IMR-90 (cell line): ENCODE data around the gene FAM200C. TPM values are rescaled to one million over a fixed set of nuclear protein-coding genes. Genes with fewer than 3 reads are reported as not detected.
A peak's percentile ranks its signal among the peaks of the same experiment; 100 is the strongest.

ENCODE experiments used
- ATAC-seq: fragments of 200-7000 bp; cut with Tn5 transposase; 2 replicates; pipeline ENCODE4 v1.9.1; 2020; ENCODE audit warnings: low read depth, mild to moderate bottlenecking, moderate library complexity
- BruUV-seq: library from RNA; stranded (reverse); fragments of 400-500 nt; replicated peaks from 2 replicates; lab custom pipeline; 2021; lab: Mats Ljungman, UMichigan
- CTCF ChIA-PET: fragments of 300-600 bp; formaldehyde crosslinking; extraction: SDS; loops from one replicate; lab custom pipeline; 2021; ENCODE audit warnings: antibody characterized with exemption; lab: Yijun Ruan, JAX
- POLR2A ChIA-PET: fragments of 300-600 bp; sonication (Branson Sonifier 250); formaldehyde crosslinking; loops from one replicate; lab custom pipeline; 2022; ENCODE audit warnings: antibody characterized with exemption; ENCODE audit not compliant: unreplicated experiment; lab: Charles Lee
- DNase-seq: peaks from one replicate; pipeline ENCODE4 v3.0.0; 2013
- H2AFZ ChIP-seq: replicated peaks from 2 replicates; pipeline ENCODE3; 2013; ENCODE audit warnings: low read length, mild to moderate bottlenecking; ENCODE audit not compliant: poor library complexity
- H2AK5ac ChIP-seq: 2 replicates; pipeline ENCODE4 v1.6.1; 2013; ENCODE audit warnings: low read depth, low read length, inconsistent platforms
- H2AK9ac ChIP-seq: replicated peaks from 2 replicates; pipeline ENCODE3; 2013; ENCODE audit warnings: mild to moderate bottlenecking, low read depth, low read length, moderate library complexity; ENCODE audit not compliant: poor library complexity
- H2BK120ac ChIP-seq: 2 replicates; pipeline ENCODE4 v1.6.1; 2013; ENCODE audit warnings: low read depth, low read length, inconsistent platforms
- H2BK15ac ChIP-seq: 3 replicates; pipeline ENCODE4 v1.6.1; 2013; ENCODE audit warnings: low read depth, low read length, inconsistent platforms
- H2BK20ac ChIP-seq: 2 replicates; pipeline ENCODE4 v1.6.1; 2013; ENCODE audit warnings: low read depth, mild to moderate bottlenecking, inconsistent platforms, low read length, moderate library complexity
- H2BK5ac ChIP-seq: 2 replicates; pipeline ENCODE4 v1.6.1; 2013; ENCODE audit warnings: mild to moderate bottlenecking, low read depth, low read length, inconsistent platforms; ENCODE audit not compliant: poor library complexity, severe bottlenecking
- H3K14ac ChIP-seq: replicated peaks from 2 replicates; pipeline ENCODE4 v1.6.1; 2013; ENCODE audit warnings: low read depth, low read length, inconsistent platforms
- H3K18ac ChIP-seq: 2 replicates; pipeline ENCODE4 v1.6.1; 2013; ENCODE audit warnings: low read depth, low read length, control low read depth
- H3K23ac ChIP-seq: 2 replicates; pipeline ENCODE4 v1.6.1; 2013; ENCODE audit warnings: low read depth, low read length, inconsistent platforms
- H3K27ac ChIP-seq: 2 replicates; pipeline ENCODE4 v1.5.1; 2013; ENCODE audit warnings: mild to moderate bottlenecking, control low read depth, low read length; ENCODE audit not compliant: insufficient read depth
- H3K27me3 ChIP-seq: 2 replicates; pipeline ENCODE4 v1.6.1; 2013; ENCODE audit warnings: low read length; ENCODE audit not compliant: control insufficient read depth, insufficient read depth
- H3K36me3 ChIP-seq: 2 replicates; pipeline ENCODE4 v1.6.1; 2013; ENCODE audit warnings: low read length, mixed read lengths; ENCODE audit not compliant: control insufficient read depth, insufficient read depth
- H3K4ac ChIP-seq: 2 replicates; pipeline ENCODE4 v1.6.1; 2013; ENCODE audit warnings: low read depth, low read length, inconsistent platforms
- H3K4me1 ChIP-seq: 2 replicates; pipeline ENCODE4 v1.6.1; 2013; ENCODE audit warnings: low read length, mixed read lengths; ENCODE audit not compliant: control insufficient read depth, insufficient read depth
- H3K4me2 ChIP-seq: 2 replicates; pipeline ENCODE4 v1.6.1; 2013; ENCODE audit warnings: low read depth, mild to moderate bottlenecking, control low read depth, low read length, moderate library complexity
- H3K4me3 ChIP-seq: 2 replicates; pipeline ENCODE4 v1.5.1; 2013; ENCODE audit warnings: low read depth, mild to moderate bottlenecking, control low read depth, low read length, moderate library complexity; ENCODE audit not compliant: insufficient read depth
- H3K56ac ChIP-seq: 2 replicates; pipeline ENCODE4 v1.6.1; 2013; ENCODE audit warnings: low read length, inconsistent platforms; ENCODE audit not compliant: insufficient read depth; ENCODE audit errors: extremely low read depth
- H3K79me1 ChIP-seq, 2 experiments: 2 replicates each; pipeline ENCODE4 v1.6.1; 2013; ENCODE audit warnings: low read length in 2 of 2, inconsistent platforms in 1 of 2, low read depth in 1 of 2
- H3K9ac ChIP-seq: 2 replicates; pipeline ENCODE4 v1.6.1; 2013; ENCODE audit warnings: low read depth, low read length, control low read depth
- H3K9me1 ChIP-seq: 2 replicates; pipeline ENCODE4 v1.6.1; 2013; ENCODE audit warnings: low read length, inconsistent platforms; ENCODE audit not compliant: insufficient read depth
- H3K9me3 ChIP-seq: 2 replicates; pipeline ENCODE4 v1.6.1; 2013; ENCODE audit warnings: low read length; ENCODE audit not compliant: control insufficient read depth, insufficient read depth
- H4K20me1 ChIP-seq: 2 replicates; pipeline ENCODE4 v1.6.1; 2013; ENCODE audit warnings: low read length, inconsistent platforms; ENCODE audit not compliant: insufficient read depth
- H4K5ac ChIP-seq: 2 replicates; pipeline ENCODE4 v1.6.1; 2013; ENCODE audit warnings: mild to moderate bottlenecking, low read depth, low read length, control low read depth
- H4K8ac ChIP-seq, 2 experiments: 2 replicates each; pipeline ENCODE4 v1.6.1; 2013; ENCODE audit warnings: low read depth in 2 of 2, low read length in 2 of 2, control low read depth in 1 of 2, inconsistent platforms in 1 of 2
- H4K91ac ChIP-seq: 2 replicates; pipeline ENCODE4 v1.6.1; 2013; ENCODE audit warnings: low read depth, low read length, inconsistent platforms; ENCODE audit not compliant: insufficient read depth
- BHLHE40 ChIP-seq: fragments of 150-350 bp; IDR thresholded peaks from 2 replicates; pipeline ENCODE4 v1.6.1; 2016; ENCODE audit warnings: mild to moderate bottlenecking, low read depth, low read length
- CTCF ChIP-seq: conservative IDR thresholded peaks from 2 replicates; pipeline ENCODE4 v1.5.1; 2012; ENCODE audit warnings: mild to moderate bottlenecking, low read depth, low read length, improper control_type of control experiment
- MAFK ChIP-seq: IDR thresholded peaks from 2 replicates; pipeline ENCODE4 v1.6.1; 2012; ENCODE audit warnings: low read depth, low read length, improper control_type of control experiment
- POLR2A ChIP-seq: IDR thresholded peaks from 2 replicates; pipeline ENCODE4 v1.6.1; 2012; ENCODE audit warnings: mild to moderate bottlenecking, low read depth, low read length
- RAD21 ChIP-seq: IDR thresholded peaks from 2 replicates; pipeline ENCODE4 v1.6.1; 2012; ENCODE audit warnings: low read length, improper control_type of control experiment
- SMC3 ChIP-seq: fragments of 150-350 bp; IDR thresholded peaks from 2 replicates; pipeline ENCODE4 v1.6.1; 2016; ENCODE audit warnings: low read depth, mild to moderate bottlenecking, antibody characterized with exemption, low read length, moderate library complexity
- WGBS, 2 experiments: methylation state at CpG; one replicate each; pipeline versions ENCODE4 v1.1.5 to v1.1.7; 2013; ENCODE audit warnings: missing lambda C conversion rate in 2 of 2; ENCODE audit not compliant: insufficient read length in 1 of 2; ENCODE audit errors: extremely low coverage in 2 of 2; 5-methylcytosine and 5-hydroxymethylcytosine counted together
- dilution Hi-C: fragments of 300-500 bp; cut with HindIII; formaldehyde crosslinking; loops from one replicate; pipeline ENCODE4 v1.14.3; 2018; ENCODE audit warnings: low sequenced_read_pairs; ENCODE audit not compliant: unreplicated experiment
- in situ Hi-C: fragments of 300-500 bp; cut with MboI; formaldehyde crosslinking; loops from 3 replicates; pipeline ENCODE4 v1.14.3; 2019; ENCODE audit warnings: low sequenced_read_pairs, inconsistent platforms, mixed read lengths
- intact Hi-C: fragments of 100-400 bp; cut with micrococcal nuclease; formaldehyde crosslinking; loops from 2 replicates; pipeline ENCODE4 v1.10.0; 2022
- polyA plus RNA-seq, 3 experiments: library from polyadenylated mRNA; depleted of rRNA; stranded (reverse); fragments of >200 nt; gene quantifications; 2 replicates each; pipeline ENCODE4 v1.2.3, GENCODE V29; 2012; ENCODE audit warnings: low replicate concordance in 1 of 3
- total RNA-seq: library from RNA; depleted of rRNA; stranded (reverse); fragments of >200 nt; gene quantifications from 2 replicates; pipeline ENCODE4 v1.2.3, GENCODE V29; 2012

FAM200C gene
- total and polyA plus RNA-seq, 2 of the 4 experiments (the other 2 are of a cell fraction) = 1.7 to 6.3 TPM

GRCh38 chr5:160390787-160391696, 8.8 kb downstream of the FAM200C start:
- WGBS, 2 experiments = no CpG with 5 or more reads among the region's 8 CpGs
- no peak overlapping the region for H3K14ac ChIP-seq
- no peak overlapping the region for H3K9ac ChIP-seq
- no peaks in the 10 kb centered on the region for H3K27me3 ChIP-seq
- no TSS peak for BruUV-seq
- H2AK9ac ChIP-seq = no peak overlapping the region
- intact Hi-C loops (loop anchor here (1.0 to 10.0 kb wide), 5 partner anchors 192 to 949 kb away; no protein-coding TSS in a partner anchor), dilution Hi-C loops (no loop called here), in situ Hi-C loops (no loop called here)
- no peaks in the 10 kb centered on the region; the same call in 1 of the 2 replicates for H3K36me3 ChIP-seq
- no peak overlapping the region for H2BK15ac ChIP-seq
- ChIA-PET POLR2A (no interaction called here), CTCF (interaction anchor here (0.6 to 2.0 kb wide), 8 partner anchors 11 to 369 kb away, joined by 3 to 17 read pairs (median 5); partner anchors contain the start of genes C1QTNF2 and PTTG1)
- H2AFZ ChIP-seq = no peak overlapping the region
- H2AK5ac ChIP-seq = no peak overlapping the region
- no peak overlapping the region for H4K5ac ChIP-seq
- no peak overlapping the region for H3K27ac ChIP-seq
- H2BK5ac ChIP-seq = no peak overlapping the region
- no peak overlapping the region for H3K56ac ChIP-seq
- H2BK120ac ChIP-seq = no peak overlapping the region
- H3K4me3 ChIP-seq = no peak overlapping the region
- no peaks in the 10 kb centered on the region for H4K20me1 ChIP-seq
- H3K4ac ChIP-seq = no peak overlapping the region
- H4K91ac ChIP-seq = no peak overlapping the region
- no peak overlapping the region for H3K4me2 ChIP-seq
- no peaks in the 10 kb centered on the region for H3K4me1 ChIP-seq
- H3K9me3 ChIP-seq = peaks cover 4% of the 10 kb centered on the region; the same call in 1 of the 2 replicates
- H3K79me1 ChIP-seq = peaks cover 13 to 29% of the 10 kb centered on the region in 2 experiments
- ATAC-seq (no peak; the same call in 1 of the 2 replicates), DNase-seq (peak; percentile 36)
- H3K9me1 ChIP-seq = 0 out of 2 replicates have a peak, but pooled peaks cover 2% of the 10 kb centered on the region
- no peak overlapping the region for H3K18ac ChIP-seq
- no peak overlapping the region for H3K23ac ChIP-seq
- H4K8ac ChIP-seq = no peak overlapping the region
- TF ChIP-seq CTCF = peak; percentile 59
- no peak for TF ChIP-seq POLR2A
- peak; percentile 73 for TF ChIP-seq SMC3
- peak; percentile 69 for TF ChIP-seq RAD21
- TF ChIP-seq BHLHE40 = no peak
- TF ChIP-seq MAFK = peak; percentile 51; the same call in 1 of the 2 replicates
- no peak overlapping the region for H2BK20ac ChIP-seq
